ENCODE measurements around the gene TSPAN18. TPM values are rescaled to one million over a fixed set of nuclear protein-coding genes. Genes with fewer than 3 reads are reported as not detected.

TSPAN18 gene
- total and polyA plus RNA-seq, 2 experiments from 2014 or later: 6.0 to 10.6 TPM

DNA sequence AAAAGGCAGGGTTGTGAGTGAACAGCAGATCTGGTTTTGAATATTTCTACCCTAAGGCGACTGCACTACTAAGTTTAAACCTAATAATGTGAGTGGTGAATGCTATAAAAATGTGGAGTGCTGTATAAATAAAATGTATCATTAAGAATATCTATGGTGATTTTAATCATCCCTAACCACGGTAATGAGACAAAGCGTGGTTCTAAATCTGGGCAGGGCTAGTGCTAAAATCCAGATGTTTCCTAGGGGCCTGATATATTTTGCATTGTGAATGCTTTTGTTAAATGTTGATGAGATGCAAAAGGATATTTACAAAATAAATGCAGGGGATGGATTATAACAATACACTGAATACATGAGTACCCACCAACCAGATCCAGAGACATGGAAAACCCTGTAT, 58.1 kb downstream of the TSPAN18 start (continued):
- TF ChIP-seq, protein P1, sequence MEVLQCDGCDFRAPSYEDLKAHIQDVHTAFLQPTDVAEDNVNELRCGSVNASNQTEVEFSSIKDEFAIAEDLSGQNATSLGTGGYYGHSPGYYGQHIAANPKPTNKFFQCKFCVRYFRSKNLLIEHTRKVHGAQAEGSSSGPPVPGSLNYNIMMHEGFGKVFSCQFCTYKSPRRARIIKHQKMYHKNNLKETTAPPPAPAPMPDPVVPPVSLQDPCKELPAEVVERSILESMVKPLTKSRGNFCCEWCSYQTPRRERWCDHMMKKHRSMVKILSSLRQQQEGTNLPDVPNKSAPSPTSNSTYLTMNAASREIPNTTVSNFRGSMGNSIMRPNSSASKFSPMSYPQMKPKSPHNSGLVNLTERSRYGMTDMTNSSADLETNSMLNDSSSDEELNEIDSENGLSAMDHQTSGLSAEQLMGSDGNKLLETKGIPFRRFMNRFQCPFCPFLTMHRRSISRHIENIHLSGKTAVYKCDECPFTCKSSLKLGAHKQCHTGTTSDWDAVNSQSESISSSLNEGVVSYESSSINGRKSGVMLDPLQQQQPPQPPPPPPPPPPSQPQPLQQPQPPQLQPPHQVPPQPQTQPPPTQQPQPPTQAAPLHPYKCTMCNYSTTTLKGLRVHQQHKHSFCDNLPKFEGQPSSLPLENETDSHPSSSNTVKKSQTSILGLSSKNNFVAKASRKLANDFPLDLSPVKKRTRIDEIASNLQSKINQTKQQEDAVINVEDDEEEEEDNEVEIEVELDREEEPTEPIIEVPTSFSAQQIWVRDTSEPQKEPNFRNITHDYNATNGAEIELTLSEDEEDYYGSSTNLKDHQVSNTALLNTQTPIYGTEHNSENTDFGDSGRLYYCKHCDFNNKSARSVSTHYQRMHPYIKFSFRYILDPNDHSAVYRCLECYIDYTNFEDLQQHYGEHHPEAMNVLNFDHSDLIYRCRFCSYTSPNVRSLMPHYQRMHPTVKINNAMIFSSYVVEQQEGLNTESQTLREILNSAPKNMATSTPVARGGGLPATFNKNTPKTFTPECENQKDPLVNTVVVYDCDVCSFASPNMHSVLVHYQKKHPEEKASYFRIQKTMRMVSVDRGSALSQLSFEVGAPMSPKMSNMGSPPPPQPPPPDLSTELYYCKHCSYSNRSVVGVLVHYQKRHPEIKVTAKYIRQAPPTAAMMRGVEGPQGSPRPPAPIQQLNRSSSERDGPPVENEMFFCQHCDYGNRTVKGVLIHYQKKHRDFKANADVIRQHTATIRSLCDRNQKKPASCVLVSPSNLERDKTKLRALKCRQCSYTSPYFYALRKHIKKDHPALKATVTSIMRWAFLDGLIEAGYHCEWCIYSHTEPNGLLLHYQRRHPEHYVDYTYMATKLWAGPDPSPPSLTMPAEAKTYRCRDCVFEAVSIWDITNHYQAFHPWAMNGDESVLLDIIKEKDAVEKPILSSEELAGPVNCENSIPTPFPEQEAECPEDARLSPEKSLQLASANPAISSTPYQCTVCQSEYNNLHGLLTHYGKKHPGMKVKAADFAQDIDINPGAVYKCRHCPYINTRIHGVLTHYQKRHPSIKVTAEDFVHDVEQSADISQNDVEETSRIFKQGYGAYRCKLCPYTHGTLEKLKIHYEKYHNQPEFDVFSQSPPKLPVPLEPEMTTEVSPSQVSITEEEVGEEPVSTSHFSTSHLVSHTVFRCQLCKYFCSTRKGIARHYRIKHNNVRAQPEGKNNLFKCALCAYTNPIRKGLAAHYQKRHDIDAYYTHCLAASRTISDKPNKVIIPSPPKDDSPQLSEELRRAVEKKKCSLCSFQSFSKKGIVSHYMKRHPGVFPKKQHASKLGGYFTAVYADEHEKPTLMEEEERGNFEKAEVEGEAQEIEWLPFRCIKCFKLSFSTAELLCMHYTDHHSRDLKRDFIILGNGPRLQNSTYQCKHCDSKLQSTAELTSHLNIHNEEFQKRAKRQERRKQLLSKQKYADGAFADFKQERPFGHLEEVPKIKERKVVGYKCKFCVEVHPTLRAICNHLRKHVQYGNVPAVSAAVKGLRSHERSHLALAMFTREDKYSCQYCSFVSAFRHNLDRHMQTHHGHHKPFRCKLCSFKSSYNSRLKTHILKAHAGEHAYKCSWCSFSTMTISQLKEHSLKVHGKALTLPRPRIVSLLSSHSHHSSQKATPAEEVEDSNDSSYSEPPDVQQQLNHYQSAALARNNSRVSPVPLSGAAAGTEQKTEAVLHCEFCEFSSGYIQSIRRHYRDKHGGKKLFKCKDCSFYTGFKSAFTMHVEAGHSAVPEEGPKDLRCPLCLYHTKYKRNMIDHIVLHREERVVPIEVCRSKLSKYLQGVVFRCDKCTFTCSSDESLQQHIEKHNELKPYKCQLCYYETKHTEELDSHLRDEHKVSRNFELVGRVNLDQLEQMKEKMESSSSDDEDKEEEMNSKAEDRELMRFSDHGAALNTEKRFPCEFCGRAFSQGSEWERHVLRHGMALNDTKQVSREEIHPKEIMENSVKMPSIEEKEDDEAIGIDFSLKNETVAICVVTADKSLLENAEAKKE (CRISPR knock-in tag; IDR thresholded peaks at IDR 0.05): no peak

DNA sequence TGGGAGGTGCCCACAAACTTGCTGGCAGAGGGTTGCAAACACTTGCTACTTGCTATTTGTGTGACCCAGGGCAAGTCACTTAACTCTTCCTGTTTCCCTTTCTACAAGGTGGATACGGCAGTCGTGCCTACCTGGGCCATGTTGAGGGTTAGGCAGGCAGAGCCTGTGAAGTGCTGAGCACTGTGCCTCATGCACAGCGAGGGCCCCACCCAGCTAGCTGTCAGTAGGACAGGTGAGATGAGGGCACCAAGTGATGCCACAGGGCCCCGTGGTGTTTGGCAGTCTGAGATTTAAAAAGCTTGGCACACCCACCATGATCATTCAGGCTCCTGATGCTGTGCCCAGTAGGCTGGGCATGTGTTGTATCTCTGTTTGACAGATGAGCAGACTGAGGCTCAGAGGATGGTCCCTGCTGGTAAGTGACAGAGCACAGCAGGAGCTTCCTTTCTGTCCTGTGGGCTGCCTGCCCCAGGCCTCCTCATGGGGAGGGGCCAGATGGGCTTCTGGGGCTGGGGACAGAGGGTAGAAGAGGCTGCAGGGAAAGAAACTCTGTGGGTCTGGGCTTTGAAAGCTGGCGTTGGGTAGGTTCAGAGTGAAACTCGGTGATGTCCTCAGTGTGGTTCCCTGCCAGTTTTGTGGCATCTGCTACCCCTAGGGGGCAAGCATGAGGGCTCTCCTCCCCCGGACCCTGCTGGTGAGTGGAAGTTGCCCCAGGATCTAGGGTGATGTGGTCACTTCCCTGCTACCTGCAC, 59.3 kb downstream of the TSPAN18 start:
- Histone ChIP-seq H3K79me2 (replicated peaks; ENCODE audit: insufficient read depth) (no peaks in the 10 kb centered on the region), H3K9me2 (ENCODE audit: insufficient read depth) (no peaks in the 10 kb centered on the region), H3K4me3 (peak overlapping the region; percentile 18; the same call in 1 of the 2 replicates), H3K4me2 (peak overlapping the region; percentile 66), H3F3A (replicated peaks; ENCODE audit: low read depth) (peaks cover 16% of the 10 kb centered on the region; the same call in 1 of the 2 replicates), H3K27ac (ENCODE audit: low read depth) (no peak overlapping the region), H3K27me3 (ENCODE audit: insufficient read depth) (no peaks in the 10 kb centered on the region), H3K36me3 (ENCODE audit: insufficient read depth) (no peaks in the 10 kb centered on the region), H2AFZ (no peak overlapping the region), H4K20me1 (replicated peaks; ENCODE audit: insufficient read depth) (no peaks in the 10 kb centered on the region), H3K4me1 (ENCODE audit: insufficient read depth) (peaks cover 34% of the 10 kb centered on the region)
- no peaks in the 10 kb centered on the region for H3K9me3 Mint-ChIP-seq
- peak overlapping the region; percentile 52 for H3K4me3 Mint-ChIP-seq
- DNase-seq (ENCODE audit: low spot score): peak; percentile 58
- peak overlapping the region; percentile 41 for H3K27ac Mint-ChIP-seq
- peaks cover 14% of the 10 kb centered on the region for H3K27me3 Mint-ChIP-seq (ENCODE audit: insufficient read depth, low read depth, poor library complexity)
- TF ChIP-seq, protein P2, sequence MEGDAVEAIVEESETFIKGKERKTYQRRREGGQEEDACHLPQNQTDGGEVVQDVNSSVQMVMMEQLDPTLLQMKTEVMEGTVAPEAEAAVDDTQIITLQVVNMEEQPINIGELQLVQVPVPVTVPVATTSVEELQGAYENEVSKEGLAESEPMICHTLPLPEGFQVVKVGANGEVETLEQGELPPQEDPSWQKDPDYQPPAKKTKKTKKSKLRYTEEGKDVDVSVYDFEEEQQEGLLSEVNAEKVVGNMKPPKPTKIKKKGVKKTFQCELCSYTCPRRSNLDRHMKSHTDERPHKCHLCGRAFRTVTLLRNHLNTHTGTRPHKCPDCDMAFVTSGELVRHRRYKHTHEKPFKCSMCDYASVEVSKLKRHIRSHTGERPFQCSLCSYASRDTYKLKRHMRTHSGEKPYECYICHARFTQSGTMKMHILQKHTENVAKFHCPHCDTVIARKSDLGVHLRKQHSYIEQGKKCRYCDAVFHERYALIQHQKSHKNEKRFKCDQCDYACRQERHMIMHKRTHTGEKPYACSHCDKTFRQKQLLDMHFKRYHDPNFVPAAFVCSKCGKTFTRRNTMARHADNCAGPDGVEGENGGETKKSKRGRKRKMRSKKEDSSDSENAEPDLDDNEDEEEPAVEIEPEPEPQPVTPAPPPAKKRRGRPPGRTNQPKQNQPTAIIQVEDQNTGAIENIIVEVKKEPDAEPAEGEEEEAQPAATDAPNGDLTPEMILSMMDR (conservative IDR thresholded peaks at IDR 0.05; ENCODE audit: low read depth in 2 of 2): peak; percentile 39 to 50
- no peak for TF ChIP-seq EZH2 (IDR thresholded peaks at IDR 0.05; ENCODE audit: low read depth, unreplicated experiment)
- peaks cover 55% of the 10 kb centered on the region for H3K4me1 Mint-ChIP-seq
- no peaks in the 10 kb centered on the region for H3K36me3 Mint-ChIP-seq (ENCODE audit: low read depth)
- peak; percentile 70 for ATAC-seq

All from GM23338 (cell line).